Sigmoid colon (tissue), 7 donors: ENCODE measurements around the gene ACSL4. TPM values are rescaled to one million over a fixed set of nuclear protein-coding genes. Genes with fewer than 3 reads are reported as not detected.
"Not testable (repeated sequence)": the region's sequence is repeated elsewhere in the genome, so short reads cannot be mapped to it uniquely, and the experiment has no call there.

Experiments
- DNase-seq: peaks from one replicate; pipeline ENCODE4 v3.0.0-alpha.2; 2019
- H3K27ac ChIP-seq, 4 donors: fragments of 200-600 bp; sonication (generic); one replicate each; pipeline ENCODE4 v1.5.1; 2016 to 2019; ENCODE audit warnings: mild to moderate bottlenecking in 1 of 4
- H3K27me3 ChIP-seq, 3 donors: fragments of 200-600 bp; sonication (generic); one replicate each; pipeline ENCODE4 v1.5.1; 2019; ENCODE audit warnings: mild to moderate bottlenecking in 1 of 3
- H3K36me3 ChIP-seq, 4 donors: fragments of 200-600 bp; sonication (generic); one replicate each; pipeline ENCODE4 v1.5.1; 2016 to 2019
- H3K4me1 ChIP-seq, 4 donors: fragments of 200-600 bp; sonication (generic); one replicate each; pipeline ENCODE4 v1.5.1; 2017 to 2019
- H3K4me3 ChIP-seq, 4 donors: fragments of 200-600 bp; sonication (generic); one replicate each; pipeline ENCODE4 v1.5.1; 2017 to 2019; ENCODE audit warnings: mild to moderate bottlenecking in 2 of 4, moderate library complexity in 1 of 4
- H3K9me3 ChIP-seq, 4 donors: fragments of 200-600 bp in 3 of 4; sonication (generic) in 3 of 4; one replicate each; pipeline versions ENCODE4 v1.5.1 to v1.6.1; 2013 to 2019
- EP300 ChIP-seq, 4 donors: sonication (generic); formaldehyde crosslinking; IDR thresholded peaks; one replicate each; pipeline ENCODE4 v1.6.1; 2017; ENCODE audit warnings: antibody characterized with exemption in 4 of 4
- POLR2A ChIP-seq, 2 donors: fragments of 450-650 bp; IDR thresholded peaks; one replicate each; pipeline ENCODE4 v1.6.1; 2016; ENCODE audit warnings: antibody characterized with exemption in 2 of 2, mild to moderate bottlenecking in 2 of 2, moderate library complexity in 2 of 2
- POLR2AphosphoS5 ChIP-seq, 4 donors: sonication (generic); formaldehyde crosslinking; IDR thresholded peaks; one replicate each; pipeline ENCODE4 v1.6.1; 2017; ENCODE audit warnings: antibody characterized with exemption in 4 of 4
- WGBS, 2 donors: extraction: QIAGEN DNeasy Blood & Tissue Kit; methylation state at CpG; one replicate each; pipeline ENCODE4 v1.1.7; 2013; 5-methylcytosine and 5-hydroxymethylcytosine counted together
- intact Hi-C: fragments of 100-400 bp; cut with DNase I; formaldehyde crosslinking; loops from one replicate; pipeline ENCODE4 v1.15.1; 2023
- polyA plus RNA-seq, 3 donors: library from polyadenylated mRNA; stranded (reverse); fragments of 200-250 nt; gene quantifications; one replicate each; pipeline ENCODE4 v1.2.3, GENCODE V29; 2013
- total RNA-seq, 4 donors: library from RNA; depleted of rRNA; stranded (reverse); fragments of >200 nt; gene quantifications; one replicate each; pipeline ENCODE4 v1.1.0, GENCODE V29; 2016
- TF ChIP-seq, protein P1 (sequence below), 4 experiments: fragments of 450-650 bp in 3 of 4; fragments of 200-600 bp in 1 of 4; IDR thresholded peaks; one replicate each; pipeline ENCODE4 v1.5.1; 2016 to 2019; ENCODE audit warnings: antibody characterized with exemption in 4 of 4, mild to moderate bottlenecking in 3 of 4, moderate library complexity in 2 of 4
- donor health status: healthy with polysubstance abuse.
- donor health status: Bipolar disorder and iron deficiency.
- donor health status: healthy.

ACSL4 gene
- total and polyA plus RNA-seq, 7 donors = 6.9 to 45.3 (median 31.3) TPM

DNA sequence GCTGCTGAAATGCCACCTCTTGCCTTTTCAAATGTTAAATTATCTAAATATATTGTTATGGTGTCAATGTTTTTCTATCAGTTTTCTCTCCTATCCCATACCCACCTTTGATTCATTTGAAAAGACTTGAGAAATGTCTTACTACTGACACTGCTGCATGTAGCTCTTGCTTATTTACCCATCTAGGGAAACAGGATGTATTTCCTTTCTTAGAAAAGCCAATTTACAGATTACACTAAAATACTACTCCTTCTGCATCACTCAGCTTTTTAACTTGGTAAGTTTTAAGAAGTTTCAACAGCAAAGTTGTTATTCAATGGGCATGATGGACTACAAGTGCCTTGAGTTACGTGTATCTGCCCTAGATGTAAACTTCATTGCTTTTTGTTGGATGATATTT is 94.9 kb downstream of the ACSL4 start:
- TF ChIP-seq POLR2AphosphoS5 (IDR thresholded peaks at IDR 0.05) (no peak), POLR2A (IDR thresholded peaks at IDR 0.05) (no peak), EP300 (IDR thresholded peaks at IDR 0.05) (no peak)
- TF ChIP-seq, protein P1, sequence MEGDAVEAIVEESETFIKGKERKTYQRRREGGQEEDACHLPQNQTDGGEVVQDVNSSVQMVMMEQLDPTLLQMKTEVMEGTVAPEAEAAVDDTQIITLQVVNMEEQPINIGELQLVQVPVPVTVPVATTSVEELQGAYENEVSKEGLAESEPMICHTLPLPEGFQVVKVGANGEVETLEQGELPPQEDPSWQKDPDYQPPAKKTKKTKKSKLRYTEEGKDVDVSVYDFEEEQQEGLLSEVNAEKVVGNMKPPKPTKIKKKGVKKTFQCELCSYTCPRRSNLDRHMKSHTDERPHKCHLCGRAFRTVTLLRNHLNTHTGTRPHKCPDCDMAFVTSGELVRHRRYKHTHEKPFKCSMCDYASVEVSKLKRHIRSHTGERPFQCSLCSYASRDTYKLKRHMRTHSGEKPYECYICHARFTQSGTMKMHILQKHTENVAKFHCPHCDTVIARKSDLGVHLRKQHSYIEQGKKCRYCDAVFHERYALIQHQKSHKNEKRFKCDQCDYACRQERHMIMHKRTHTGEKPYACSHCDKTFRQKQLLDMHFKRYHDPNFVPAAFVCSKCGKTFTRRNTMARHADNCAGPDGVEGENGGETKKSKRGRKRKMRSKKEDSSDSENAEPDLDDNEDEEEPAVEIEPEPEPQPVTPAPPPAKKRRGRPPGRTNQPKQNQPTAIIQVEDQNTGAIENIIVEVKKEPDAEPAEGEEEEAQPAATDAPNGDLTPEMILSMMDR (IDR thresholded peaks at IDR 0.05) = no peak
- Histone ChIP-seq H3K9me3 (no peaks in the 10 kb centered on the region), H3K27me3 (no peaks in the 10 kb centered on the region), H3K4me1 (no peaks in the 10 kb centered on the region), H3K36me3 (no peaks in the 10 kb centered on the region), H3K27ac (no peak overlapping the region), H3K4me3 (no peak overlapping the region)
- no peak for DNase-seq
- intact Hi-C loops = no loop called here
- 91 to 96% methylated on average over 1 of the region's 1 CpG for WGBS, 2 donors

DNA sequence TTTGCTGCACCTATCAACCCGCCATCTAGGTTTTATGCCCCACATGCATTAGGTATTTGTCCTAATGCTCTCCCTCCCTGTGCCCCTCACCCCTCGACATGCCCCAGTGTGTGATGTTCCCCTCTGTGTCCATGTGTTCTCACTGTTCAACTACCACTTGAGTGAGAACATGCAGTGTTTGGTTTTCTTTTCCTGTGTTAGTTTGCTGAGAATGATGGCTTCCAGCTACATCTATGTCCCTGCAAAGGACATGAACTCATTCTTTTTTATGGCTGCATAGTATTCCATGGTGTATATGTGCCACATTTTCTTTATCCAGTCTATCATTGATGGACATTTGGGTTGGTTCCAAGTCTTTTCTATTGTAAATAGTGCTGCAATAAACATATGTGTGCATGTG is 95.6 kb downstream of the ACSL4 start:
- H3K36me3 ChIP-seq, H3K4me3 ChIP-seq, H3K4me1 ChIP-seq, H3K9me3 ChIP-seq, H3K27ac ChIP-seq, DNase-seq, H3K27me3 ChIP-seq, intact Hi-C loops: not testable (repeated sequence)
- 92 to 96% methylated on average over 2 of the region's 2 CpGs for WGBS, 2 donors

GRCh38 chrX:109635146-109635545 is 97.9 kb downstream of the ACSL4 start:
- TF ChIP-seq, protein P1 (IDR thresholded peaks at IDR 0.05) = no peak
- TF ChIP-seq EP300 (IDR thresholded peaks at IDR 0.05) = no peak
- no peak for TF ChIP-seq POLR2A (IDR thresholded peaks at IDR 0.05)
- TF ChIP-seq POLR2AphosphoS5 (IDR thresholded peaks at IDR 0.05) = no peak
- Histone ChIP-seq H3K27ac (no peak overlapping the region), H3K36me3 (no peaks in the 10 kb centered on the region), H3K4me1 (no peaks in the 10 kb centered on the region), H3K4me3 (no peak overlapping the region), H3K27me3 (no peaks in the 10 kb centered on the region), H3K9me3 (no peaks in the 10 kb centered on the region)
- DNase-seq = no peak
- WGBS, 2 donors = 22 to 33% methylated on average over 3 of the region's 3 CpGs
- intact Hi-C loops = no loop called here

GRCh38 chrX:109632906-109633504 is 100.1 kb downstream of the ACSL4 start:
- no peak for TF ChIP-seq EP300 (IDR thresholded peaks at IDR 0.05)
- TF ChIP-seq, protein P1 (IDR thresholded peaks at IDR 0.05) = no peak
- Histone ChIP-seq H3K4me3 (no peak overlapping the region), H3K4me1 (no peaks in the 10 kb centered on the region), H3K27me3 (no peaks in the 10 kb centered on the region), H3K36me3 (no peaks in the 10 kb centered on the region), H3K9me3 (no peaks in the 10 kb centered on the region), H3K27ac (no peak overlapping the region)
- DNase-seq = no peak
- intact Hi-C loops = loop anchor here (5.0 kb wide), 1 partner anchor 146 kb away; no protein-coding TSS in a partner anchor
- 37 to 55% methylated on average over 5 of the region's 5 CpGs for WGBS, 2 donors

- H3K36me3 ChIP-seq = no peaks in the 10 kb centered on the region
- intact Hi-C loops = no loop called here
- TF ChIP-seq POLR2A (IDR thresholded peaks at IDR 0.05) = no peak
- no peak for TF ChIP-seq POLR2AphosphoS5 (IDR thresholded peaks at IDR 0.05)
- TF ChIP-seq, protein P1 (IDR thresholded peaks at IDR 0.05) = no peak
- TF ChIP-seq EP300 (IDR thresholded peaks at IDR 0.05) = no peak
- no peak for DNase-seq
- no peak overlapping the region for H3K27ac ChIP-seq
- no peaks in the 10 kb centered on the region for H3K27me3 ChIP-seq
- H3K9me3 ChIP-seq = no peaks in the 10 kb centered on the region
- H3K4me1 ChIP-seq = peaks cover 0 to 7% (median 0%) of the 10 kb centered on the region in 4 donors
- no peak overlapping the region for H3K4me3 ChIP-seq
- 50 to 70% methylated on average over 3 of the region's 3 CpGs for WGBS, 2 donors
Observed at GRCh38 chrX:109629310-109629709, 103.7 kb downstream of the ACSL4 start.
